Upper lobe of left lung (tissue), 6 donors: ENCODE results near the gene TBXT. TPM values are rescaled to one million over a fixed set of nuclear protein-coding genes. Genes with fewer than 3 reads are reported as not detected.

Source experiments
- ATAC-seq, 2 donors: fragments of 200-7000 bp; cut with Tn5 transposase; one replicate each; pipeline ENCODE4 v1.9.1; 2022; ENCODE audit warnings: mild to moderate bottlenecking in 2 of 2, moderate library complexity in 2 of 2; ENCODE audit not compliant: low FRiP score in 2 of 2
- DNase-seq, 2 donors: peaks; one replicate each; pipeline ENCODE4 v3.0.0-alpha.2; 2019 to 2020
- H3K27ac ChIP-seq, 4 donors: fragments of 200-600 bp; sonication (generic); one replicate each; pipeline ENCODE4 v1.5.1; 2016 to 2019
- H3K27me3 ChIP-seq, 4 donors: fragments of 200-600 bp; sonication (generic); one replicate each; pipeline ENCODE4 v1.5.1; 2017 to 2019
- H3K36me3 ChIP-seq, 4 donors: fragments of 200-600 bp; sonication (generic); one replicate each; pipeline ENCODE4 v1.5.1; 2016 to 2019
- H3K4me1 ChIP-seq, 4 donors: fragments of 200-600 bp; sonication (generic); one replicate each; pipeline ENCODE4 v1.5.1; 2018 to 2019
- H3K4me3 ChIP-seq, 4 donors: fragments of 200-600 bp; sonication (generic); one replicate each; pipeline ENCODE4 v1.5.1; 2017 to 2019; ENCODE audit warnings: mild to moderate bottlenecking in 2 of 4, moderate library complexity in 1 of 4
- H3K9me3 ChIP-seq, 4 donors: fragments of 200-600 bp; sonication (generic); one replicate each; pipeline ENCODE4 v1.5.1; 2018 to 2019
- EP300 ChIP-seq, 4 donors: sonication (generic); formaldehyde crosslinking; IDR thresholded peaks; one replicate each; pipeline ENCODE4 v1.5.1; 2017; ENCODE audit warnings: antibody characterized with exemption in 4 of 4, control low read depth in 2 of 4
- POLR2A ChIP-seq, 4 donors: fragments of 450-650 bp; IDR thresholded peaks; one replicate each; pipeline ENCODE4 v1.5.1; 2016 to 2017; ENCODE audit warnings: antibody characterized with exemption in 4 of 4, mild to moderate bottlenecking in 2 of 4
- POLR2AphosphoS5 ChIP-seq, 2 donors: sonication (generic); formaldehyde crosslinking; IDR thresholded peaks; one replicate each; pipeline ENCODE4 v1.5.1; 2017; ENCODE audit warnings: antibody characterized with exemption in 2 of 2
- WGBS, 2 donors: methylation state at CpG; one replicate each; pipeline ENCODE4 v1.1.5; 2017 to 2018; 5-methylcytosine and 5-hydroxymethylcytosine counted together
- total RNA-seq, 6 donors: library from RNA; depleted of rRNA in 4 of 6; stranded (reverse); fragments of >200 nt in 4 of 6; gene quantifications; one replicate each; pipeline versions ENCODE4 v1.1.0 to v1.2.1, GENCODE V29; 2016 to 2021
- TF ChIP-seq, protein P1 (sequence below), 6 experiments: fragments of 450-650 bp in 4 of 6; fragments of 200-600 bp in 2 of 6; sonication (generic) in 2 of 6; IDR thresholded peaks; one replicate each; pipeline ENCODE4 v1.5.1; 2016 to 2019; ENCODE audit warnings: antibody characterized with exemption in 6 of 6
- donor health status: DM: no; HTN: no; CAD: no; lungs with moderate emphysema.
- donor health status: DM: no; HTN: yes; CAD: no; lungs with severe emphysema.

The TBXT gene
- total RNA-seq, 6 donors from 2014 or later, result 0.13 TPM; not detected in 5

- TF ChIP-seq POLR2AphosphoS5 (IDR thresholded peaks at IDR 0.05), result no peak
- TF ChIP-seq, protein P1, sequence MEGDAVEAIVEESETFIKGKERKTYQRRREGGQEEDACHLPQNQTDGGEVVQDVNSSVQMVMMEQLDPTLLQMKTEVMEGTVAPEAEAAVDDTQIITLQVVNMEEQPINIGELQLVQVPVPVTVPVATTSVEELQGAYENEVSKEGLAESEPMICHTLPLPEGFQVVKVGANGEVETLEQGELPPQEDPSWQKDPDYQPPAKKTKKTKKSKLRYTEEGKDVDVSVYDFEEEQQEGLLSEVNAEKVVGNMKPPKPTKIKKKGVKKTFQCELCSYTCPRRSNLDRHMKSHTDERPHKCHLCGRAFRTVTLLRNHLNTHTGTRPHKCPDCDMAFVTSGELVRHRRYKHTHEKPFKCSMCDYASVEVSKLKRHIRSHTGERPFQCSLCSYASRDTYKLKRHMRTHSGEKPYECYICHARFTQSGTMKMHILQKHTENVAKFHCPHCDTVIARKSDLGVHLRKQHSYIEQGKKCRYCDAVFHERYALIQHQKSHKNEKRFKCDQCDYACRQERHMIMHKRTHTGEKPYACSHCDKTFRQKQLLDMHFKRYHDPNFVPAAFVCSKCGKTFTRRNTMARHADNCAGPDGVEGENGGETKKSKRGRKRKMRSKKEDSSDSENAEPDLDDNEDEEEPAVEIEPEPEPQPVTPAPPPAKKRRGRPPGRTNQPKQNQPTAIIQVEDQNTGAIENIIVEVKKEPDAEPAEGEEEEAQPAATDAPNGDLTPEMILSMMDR (IDR thresholded peaks at IDR 0.05), result no peak
- Histone ChIP-seq H3K9me3 (no peaks in the 10 kb centered on the region), H3K27me3 (no peaks in the 10 kb centered on the region), H3K4me1 (no peaks in the 10 kb centered on the region), H3K27ac (no peak overlapping the region), H3K36me3 (no peaks in the 10 kb centered on the region), H3K4me3 (no peak overlapping the region)
- DNase-seq, result no peak
- 57 to 58% methylated on average over 2 of the region's 2 CpGs for WGBS, 2 donors
- no peak for ATAC-seq
Observed at GRCh38 chr6:166201878-166202277, 34.2 kb upstream of the TBXT start.

DNA sequence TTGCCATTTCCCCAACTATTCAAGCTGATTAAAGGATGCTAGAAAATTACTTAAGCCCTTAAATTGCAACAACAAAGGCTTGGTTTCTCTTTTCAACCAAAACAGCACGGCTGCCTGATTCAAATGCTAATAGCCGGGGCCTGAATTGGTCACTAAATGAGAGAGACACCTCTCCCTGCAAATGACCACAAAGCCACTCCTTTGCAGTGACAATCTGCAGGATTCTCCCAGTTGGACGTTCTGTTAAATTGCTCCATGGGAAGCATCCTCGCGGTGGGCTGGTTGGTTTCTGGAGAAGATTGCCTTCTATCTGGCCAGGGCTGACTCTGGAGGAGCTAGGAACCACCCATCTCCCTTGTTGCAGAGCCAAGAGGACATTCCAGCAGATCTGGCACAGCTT lies 29.7 kb upstream of the TBXT start:
- Histone ChIP-seq H3K4me3 (no peak overlapping the region), H3K4me1 (peaks cover 0 to 4% (median 0%) of the 10 kb centered on the region in 4 donors), H3K27me3 (no peaks in the 10 kb centered on the region), H3K27ac (no peak overlapping the region), H3K36me3 (no peaks in the 10 kb centered on the region), H3K9me3 (no peaks in the 10 kb centered on the region)
- TF ChIP-seq EP300 (IDR thresholded peaks at IDR 0.05), result no peak
- no peak for TF ChIP-seq POLR2A (IDR thresholded peaks at IDR 0.05)
- TF ChIP-seq, protein P1 (IDR thresholded peaks at IDR 0.05), result no peak
- no peak for TF ChIP-seq POLR2AphosphoS5 (IDR thresholded peaks at IDR 0.05)
- no peak for DNase-seq
- WGBS, 2 donors, result 54 to 61% methylated on average over 5 of the region's 5 CpGs
- ATAC-seq, result peak in 1 of 2 donors; percentile 34

DNA sequence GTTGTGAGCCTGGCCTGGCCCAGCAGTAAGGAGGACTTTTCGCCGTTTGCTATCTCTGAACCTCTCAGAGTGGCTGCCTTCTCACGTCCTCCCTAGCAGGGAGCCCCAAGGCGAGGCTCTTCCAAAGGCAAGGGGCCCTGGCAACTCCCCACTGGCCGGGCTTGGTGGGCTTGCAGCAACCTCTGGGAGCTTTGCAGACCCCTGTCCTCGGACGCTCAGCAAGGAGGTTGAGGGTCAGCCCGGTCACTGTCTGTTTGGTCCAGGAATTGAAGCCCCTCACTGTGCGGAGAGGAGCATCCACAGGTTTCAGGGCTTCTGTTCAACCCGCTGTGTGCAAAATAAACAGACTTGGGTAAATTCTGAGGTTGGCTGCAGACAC lies 28.2 kb upstream of the TBXT start:
- Histone ChIP-seq H3K27ac (no peak overlapping the region), H3K36me3 (no peaks in the 10 kb centered on the region), H3K4me1 (peaks cover 0 to 4% (median 0%) of the 10 kb centered on the region in 4 donors), H3K4me3 (no peak overlapping the region), H3K9me3 (no peaks in the 10 kb centered on the region), H3K27me3 (no peaks in the 10 kb centered on the region)
- no peak for ATAC-seq
- WGBS, 2 donors, result 70 to 100% methylated on average over 1 to 10 of the region's 10 CpGs
- TF ChIP-seq EP300 (IDR thresholded peaks at IDR 0.05) (no peak), POLR2AphosphoS5 (IDR thresholded peaks at IDR 0.05) (no peak), POLR2A (IDR thresholded peaks at IDR 0.05) (no peak)
- TF ChIP-seq, protein P1 (IDR thresholded peaks at IDR 0.05), result no peak
- DNase-seq, result no peak

DNA sequence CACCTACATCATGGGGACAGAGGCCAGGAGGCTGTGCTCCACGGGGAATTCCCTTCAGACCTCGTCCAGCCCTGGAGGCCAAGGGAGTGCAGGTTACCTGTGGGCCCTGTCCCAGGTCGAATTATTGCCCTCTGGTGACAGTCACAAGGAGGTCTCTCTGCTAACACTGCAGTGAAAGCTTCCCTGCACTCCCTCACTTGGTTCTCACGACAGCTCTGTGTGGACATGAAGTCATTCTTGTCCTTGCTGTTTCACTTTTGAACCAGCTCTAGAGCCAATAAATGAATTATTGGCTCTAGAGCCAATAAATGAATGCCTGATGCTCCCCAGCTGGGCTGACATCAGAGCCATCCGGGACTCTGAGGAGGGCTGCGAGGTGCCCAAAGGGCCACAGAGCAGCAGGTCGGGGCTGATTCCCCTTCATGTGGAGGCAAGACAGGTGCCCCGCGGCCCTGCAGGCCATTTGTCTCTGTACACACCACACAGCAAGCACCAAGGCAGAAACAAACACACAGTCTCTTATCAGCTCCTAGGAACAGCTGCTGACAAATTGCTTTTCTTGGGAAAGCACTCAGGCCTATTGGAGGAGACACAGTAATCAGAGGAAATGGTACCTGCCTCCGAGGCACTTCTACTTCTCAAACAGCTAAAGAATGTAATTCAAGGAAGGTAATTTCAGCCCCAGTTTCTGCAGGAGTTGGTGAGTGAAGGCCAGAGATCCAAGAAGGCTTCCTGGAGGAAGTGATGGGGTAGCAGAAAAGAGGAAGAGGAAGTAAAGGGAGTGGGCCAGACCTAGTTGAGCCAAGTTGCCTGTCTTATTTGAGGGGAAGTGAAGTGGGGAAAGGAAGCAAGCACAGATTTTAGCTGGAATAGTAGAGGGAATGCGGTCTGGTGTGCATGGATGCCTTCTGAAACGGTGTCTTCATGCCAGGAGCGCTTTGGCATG lies 27.5 kb upstream of the TBXT start:
- no peak for DNase-seq
- peak; percentile 49 to 57 for ATAC-seq
- H3K27me3 ChIP-seq, result no peaks in the 10 kb centered on the region

More for the DNA sequence above, 27.5 kb upstream of the TBXT start:
- Histone ChIP-seq H3K27ac (no peak overlapping the region), H3K36me3 (no peaks in the 10 kb centered on the region), H3K4me3 (no peak overlapping the region), H3K9me3 (no peaks in the 10 kb centered on the region), H3K4me1 (peaks cover 0 to 4% (median 0%) of the 10 kb centered on the region in 4 donors)
- no peak for TF ChIP-seq POLR2AphosphoS5 (IDR thresholded peaks at IDR 0.05)
- TF ChIP-seq, protein P1 (IDR thresholded peaks at IDR 0.05), result no peak
- WGBS, 2 donors, result 45 to 46% methylated on average over 12 to 13 of the region's 13 CpGs
